CD4-positive, alpha-beta T cell treated with Interleukin-12 subunit alpha and Interleukin-12 subunit beta, for 1 hour (primary cell): ENCODE data around the gene CBX6.
A peak's percentile ranks its signal among the peaks of the same experiment; 100 is the strongest.
"Not testable (repeated sequence)": the region's sequence is repeated elsewhere in the genome, so short reads cannot be mapped to it uniquely, and the experiment has no call there.

ENCODE experiments used
- DNase-seq: peaks from one replicate; pipeline ENCODE4 v3.0.0-alpha.2; 2020

CBX6 gene

DNA sequence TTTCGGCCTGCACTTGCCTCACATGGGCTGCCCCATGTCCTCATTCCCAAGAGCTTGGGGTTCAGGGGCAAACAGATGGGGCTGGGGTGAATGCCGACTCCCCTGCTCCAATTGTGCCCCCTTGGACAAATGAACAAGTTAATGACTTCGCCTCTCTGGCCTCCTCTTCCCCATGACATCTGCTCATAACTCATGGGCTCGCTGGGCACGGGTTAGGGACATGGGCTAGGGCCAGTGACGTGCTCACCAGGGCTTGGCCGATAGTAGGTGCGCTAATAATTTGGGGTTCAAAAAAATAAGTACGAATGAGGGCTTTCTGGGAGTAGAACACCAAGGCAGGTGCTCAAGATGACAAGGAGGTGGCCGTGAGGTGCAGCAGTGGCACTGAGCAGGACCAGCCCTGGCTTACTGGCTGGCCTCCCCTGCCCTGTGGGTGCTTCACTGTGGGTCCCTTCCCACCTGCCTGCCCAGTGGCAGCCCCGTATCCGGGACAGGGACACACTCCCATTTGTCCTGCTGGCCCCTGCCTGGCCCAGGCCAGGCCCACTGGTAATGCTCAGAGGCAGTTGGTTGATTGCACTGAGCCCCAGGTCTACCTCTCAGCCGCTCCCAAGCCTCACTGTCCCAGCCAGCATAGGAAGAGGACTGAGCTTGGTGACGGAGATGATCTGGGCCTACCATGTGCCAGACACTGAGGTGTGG lies 12.3 kb downstream of the CBX6 start:
- no peak for DNase-seq

- DNase-seq, result no peak
These were observed 13.5 kb downstream of the CBX6 start for GRCh38 chr22:38858492-38858891.

DNA sequence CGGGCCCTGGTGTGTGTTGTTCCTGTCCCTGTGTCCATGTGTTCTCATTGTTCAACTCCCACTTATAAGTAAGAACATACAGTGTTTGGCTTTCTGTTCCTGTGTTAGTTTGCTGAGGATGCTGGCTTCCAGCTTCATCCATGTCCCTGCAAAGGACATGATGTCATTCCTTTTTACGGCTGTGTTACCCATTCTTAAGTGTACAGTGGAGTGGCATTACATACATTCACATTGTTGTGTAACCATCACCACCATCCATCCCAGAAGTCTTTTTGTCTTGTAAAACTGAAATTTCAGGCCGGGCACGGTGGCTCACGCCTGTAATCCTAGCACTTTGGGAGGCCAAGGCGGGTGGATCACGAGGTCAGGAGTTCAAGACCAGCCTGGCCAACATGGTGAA lies 17.5 kb downstream of the CBX6 start:
- not testable (repeated sequence) for DNase-seq

GRCh38 chr22:38853883-38854282 lies 18.1 kb downstream of the CBX6 start:
- not testable (repeated sequence) for DNase-seq

DNA sequence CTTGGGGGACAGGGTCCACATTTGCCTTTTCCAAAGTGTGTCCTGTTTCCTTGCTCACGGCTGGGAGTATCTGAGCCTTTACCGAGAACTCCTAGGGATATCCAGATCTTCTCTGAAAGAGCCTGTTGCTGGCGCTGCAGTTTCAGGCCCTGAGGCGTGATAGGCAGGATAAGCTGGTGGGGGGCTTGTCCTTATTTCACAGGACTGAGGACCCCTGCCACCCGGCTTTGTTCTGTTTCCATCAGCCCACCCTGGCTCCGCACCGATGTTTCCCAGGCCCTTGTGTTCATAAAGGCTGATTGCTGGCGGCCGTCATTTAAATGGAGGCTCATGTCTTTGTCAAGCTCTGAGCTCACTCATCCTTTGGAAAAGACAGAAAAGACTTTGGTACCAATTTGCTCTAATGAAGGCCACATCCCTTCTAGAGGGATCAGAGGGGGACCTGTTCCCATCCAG lies 18.8 kb downstream of the CBX6 start:
- DNase-seq, result no peak

DNA sequence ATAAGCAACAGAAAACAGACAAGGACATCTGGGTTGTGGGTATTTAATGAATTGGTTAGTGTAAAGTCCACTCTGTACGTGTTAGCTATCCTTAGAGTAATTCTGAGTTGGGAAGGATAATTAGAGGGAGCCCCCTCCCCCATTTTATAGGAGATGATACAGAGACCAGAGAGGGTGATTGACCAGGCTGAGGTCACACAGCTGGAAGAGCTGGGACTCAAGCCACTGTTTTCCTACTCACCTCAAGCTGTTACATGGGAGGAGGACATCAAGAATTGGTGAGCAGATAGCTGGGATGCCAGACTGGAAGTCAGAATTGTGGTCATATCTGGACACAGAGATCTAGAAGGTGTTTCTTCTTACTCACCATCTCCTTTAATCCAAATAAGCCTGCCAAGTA lies 19.5 kb downstream of the CBX6 start:
- DNase-seq, result no peak

GRCh38 chr22:38850941-38851849 lies 20.8 kb downstream of the CBX6 start:
- DNase-seq, result no peak

DNA sequence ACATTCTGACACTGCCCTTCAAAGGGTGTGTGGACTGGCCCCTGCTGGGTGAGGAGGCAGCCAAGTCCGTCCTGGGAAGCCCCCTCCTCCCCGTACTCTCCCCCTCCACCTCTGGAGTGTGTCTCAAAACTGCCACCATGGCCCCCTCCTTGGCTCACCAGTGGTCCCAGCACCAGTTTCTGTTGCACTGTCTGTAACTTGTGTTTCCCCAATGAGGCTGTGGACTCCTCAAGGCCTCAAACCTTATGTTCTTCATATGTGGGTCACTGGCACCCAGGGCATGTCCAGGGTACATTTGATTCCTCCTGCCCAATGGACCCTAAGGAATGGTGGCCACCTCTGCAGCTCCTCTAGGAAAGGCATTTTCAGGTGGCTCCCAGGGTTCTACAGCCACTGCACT lies 21.6 kb downstream of the CBX6 start:
- no peak for DNase-seq

- no peak for DNase-seq
These were observed 22.2 kb downstream of the CBX6 start for GRCh38 chr22:38849811-38850210.

DNA sequence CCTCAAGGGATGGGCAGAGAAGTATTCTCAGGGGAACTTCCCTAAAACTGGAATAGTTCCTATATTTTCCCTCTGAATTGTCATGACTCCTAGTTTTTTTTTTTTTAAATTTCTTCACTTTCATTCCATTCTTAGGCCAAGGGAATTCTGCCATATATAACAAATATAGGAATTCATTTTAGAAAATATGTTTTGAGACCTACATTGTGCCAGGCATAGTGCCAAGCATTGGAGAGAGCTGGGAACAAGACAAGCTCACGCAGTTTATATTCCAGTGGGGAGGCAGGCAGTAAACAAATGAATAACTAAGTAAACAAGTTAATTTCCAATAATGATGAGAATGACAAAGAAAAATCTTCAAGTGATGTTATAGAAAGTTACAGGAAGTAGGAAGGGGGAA lies 25.6 kb downstream of the CBX6 start:
- DNase-seq, result no peak

- DNase-seq, result no peak
These were observed 26.8 kb downstream of the CBX6 start for GRCh38 chr22:38845004-38845740.

GRCh38 chr22:38844315-38845003 lies 27.6 kb downstream of the CBX6 start:
- no peak for DNase-seq

GRCh38 chr22:38843657-38844314 lies 28.2 kb downstream of the CBX6 start, which contains the start of gene NPTXR:
Gene NPTXR (minus strand): TSS chr22:38844028.
- DNase-seq, result peak; percentile 45

GRCh38 chr22:38843201-38843656 lies 28.8 kb downstream of the CBX6 start:
- DNase-seq, result peak; percentile 61

DNA sequence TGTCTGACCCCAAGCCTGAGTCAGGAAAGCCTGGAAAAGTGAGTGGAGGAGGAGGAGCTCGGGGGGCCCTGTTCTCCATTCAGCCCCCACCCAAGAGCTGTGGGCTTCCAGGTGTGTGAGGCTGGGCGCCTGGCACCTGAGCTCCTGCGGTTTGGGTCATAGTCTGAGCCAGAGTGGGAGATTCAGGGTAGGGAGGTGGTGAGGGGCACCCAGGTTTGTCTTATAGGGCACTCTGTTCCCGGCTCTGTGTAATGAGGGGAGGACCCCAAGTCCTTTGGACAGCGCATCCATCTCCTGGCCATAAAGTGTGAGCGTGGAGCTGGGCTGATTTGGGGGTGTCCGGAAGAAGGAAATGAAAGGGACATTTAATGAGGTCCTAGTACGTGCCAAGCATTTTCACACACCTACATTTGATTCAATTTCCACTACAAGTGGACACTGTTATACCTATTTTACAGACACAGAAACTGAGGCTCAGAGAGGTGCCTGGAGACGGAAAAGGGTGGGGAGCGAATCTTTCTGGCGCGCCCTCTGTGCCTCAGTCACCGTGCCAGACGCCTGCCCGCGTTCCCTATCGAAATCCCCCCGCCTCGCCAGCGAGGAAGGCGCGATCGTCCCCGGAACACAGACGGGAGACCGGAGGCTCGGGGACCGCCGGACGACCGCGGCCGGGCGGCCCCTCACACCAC lies 29.4 kb downstream of the CBX6 start:
- DNase-seq, result no peak

- DNase-seq, result no peak
These were observed 30.4 kb downstream of the CBX6 start for GRCh38 chr22:38841635-38842034.

- DNase-seq, result no peak
These were observed 30.8 kb downstream of the CBX6 start for GRCh38 chr22:38841211-38841610.

DNA sequence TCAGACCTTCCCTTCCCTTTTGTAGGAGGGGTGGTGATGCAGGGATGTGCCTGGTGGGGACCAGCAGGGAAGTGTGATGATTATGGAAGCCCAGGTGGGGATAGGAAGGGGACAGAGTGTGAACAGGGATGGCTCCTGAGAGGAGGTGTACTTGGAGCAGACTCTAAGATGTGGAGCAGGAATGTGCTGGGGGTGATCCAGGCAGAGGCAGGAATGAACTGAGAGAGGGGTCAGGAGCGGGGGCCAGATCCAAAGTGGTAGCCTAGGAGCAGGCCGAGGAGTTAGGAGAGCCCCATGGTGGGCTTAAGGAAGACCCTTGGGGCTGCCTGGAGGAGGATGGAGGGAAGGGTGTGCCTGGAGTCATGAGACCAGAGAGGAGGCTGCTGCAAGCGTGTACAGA lies 31.9 kb downstream of the CBX6 start:
- no peak for DNase-seq

DNA sequence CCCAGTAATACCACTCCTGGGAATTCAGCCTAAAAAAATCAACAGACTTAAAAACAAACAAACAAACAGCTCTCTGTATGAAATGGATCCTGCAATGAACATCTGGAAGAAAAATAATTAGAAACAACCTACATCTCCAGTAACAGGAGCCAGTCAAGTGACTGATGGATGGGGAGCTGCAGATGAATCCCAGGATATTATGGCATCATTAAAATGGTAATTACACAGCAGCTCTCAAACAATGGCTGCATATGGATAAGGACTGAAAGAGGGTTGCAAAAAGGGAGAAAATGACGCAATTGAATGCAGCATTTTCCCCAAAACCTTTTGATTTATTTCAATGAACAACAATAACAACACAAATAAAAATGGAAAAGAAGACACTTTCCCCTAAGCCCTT lies 32.3 kb downstream of the CBX6 start:
- DNase-seq, result no peak

- DNase-seq, result no peak
These were observed 34.5 kb downstream of the CBX6 start for GRCh38 chr22:38837414-38837928.

GRCh38 chr22:38835888-38836301 lies 36.1 kb downstream of the CBX6 start:
- DNase-seq, result no peak
